Mammary microvascular endothelial cell (primary cell): ENCODE results near the gene TWIST1. TPM values are rescaled to one million over a fixed set of nuclear protein-coding genes. Genes with fewer than 3 reads are reported as not detected.

Experiments
- total RNA-seq: library from RNA; depleted of rRNA; stranded (reverse); fragments of >200 nt; gene quantifications from 2 replicates; pipeline ENCODE4 v1.2.3, GENCODE V29; 2015

Gene TWIST1
- not detected in 2 replicates for total RNA-seq

GRCh38 chr7:19117091-19117869 lies at the start of gene TWIST1:
Gene TWIST1 (minus strand): TSS chr7:19117636. CDS start chr7:19117321, 315 bp downstream.

GRCh38 chr7:19144661-19145433 lies 27.4 kb upstream of the TWIST1 start, which contains the start of gene FERD3L:
Gene FERD3L (minus strand): TSS chr7:19145421. CDS start chr7:19145362, 59 bp downstream.

Other genes starting within 250 kb of the TWIST1 start
- gene FERD3L, start 27.8 kb upstream of the TWIST1 start, total RNA-seq = not detected in 2 replicates